HepG2 (cell line): ENCODE data around the gene MTIF2. TPM values are rescaled to one million over a fixed set of nuclear protein-coding genes. Genes with fewer than 3 reads are reported as not detected.
A peak's percentile ranks its signal among the peaks of the same experiment; 100 is the strongest.

Source experiments
- ELF3 ChIP-seq: IDR thresholded peaks from 2 replicates; pipeline ENCODE4 v1.6.1; 2016; ENCODE audit warnings: missing genetic modification reagents, missing compliant biosample characterization
- HNF4G ChIP-seq, 2 experiments: sonication (generic) in 1 of 2; formaldehyde crosslinking in 1 of 2; IDR thresholded peaks; 2 replicates each; pipeline versions ENCODE4 v1.4.0 to v1.6.1; 2011 to 2020; ENCODE audit warnings: borderline replicate concordance in 2 of 2, low read depth in 2 of 2, mild to moderate bottlenecking in 2 of 2, low read length in 1 of 2, missing genetic modification reagents in 1 of 2, moderate library complexity in 1 of 2
- MBD4 ChIP-seq: IDR thresholded peaks from 2 replicates; pipeline ENCODE4 v1.6.1; 2012; ENCODE audit warnings: low read length, inconsistent platforms, borderline replicate concordance
- MIXL1 ChIP-seq: IDR thresholded peaks from 2 replicates; pipeline ENCODE4 v1.6.1; 2016
- MTF2 ChIP-seq: sonication (generic); formaldehyde crosslinking; IDR thresholded peaks from 2 replicates; pipeline ENCODE4 v1.5.0; 2020; ENCODE audit warnings: missing genetic modification reagents, borderline replicate concordance
- RNF2 ChIP-seq: fragments of 450-650 bp; conservative IDR thresholded peaks from 2 replicates; pipeline ENCODE4 v1.6.1; 2016; ENCODE audit warnings: low read depth
- RORA ChIP-seq: sonication (generic); formaldehyde crosslinking; IDR thresholded peaks from 2 replicates; pipeline ENCODE4 v1.5.0; 2020; ENCODE audit warnings: mild to moderate bottlenecking, missing genetic modification reagents, moderate library complexity
- SAP130 ChIP-seq: IDR thresholded peaks from 2 replicates; pipeline ENCODE4 v1.6.1; 2016; ENCODE audit warnings: low read depth
- SIX4 ChIP-seq: sonication (generic); formaldehyde crosslinking; IDR thresholded peaks from 2 replicates; pipeline ENCODE4 v1.4.0; 2020; ENCODE audit warnings: missing genetic modification reagents
- U2AF1 ChIP-seq: fragments of 200-400 bp; formaldehyde crosslinking; optimal IDR thresholded peaks from 2 replicates; pipeline ENCODE3; 2017; ENCODE audit warnings: mild to moderate bottlenecking, low read depth, low read length
- ZFP37 ChIP-seq: sonication (generic); formaldehyde crosslinking; IDR thresholded peaks from 2 replicates; pipeline ENCODE4 v1.4.0; 2020; ENCODE audit warnings: missing genetic modification reagents, borderline replicate concordance
- ZKSCAN1 ChIP-seq: fragments of 150-350 bp; IDR thresholded peaks from 2 replicates; pipeline ENCODE4 v1.6.1; 2014; ENCODE audit warnings: low read length
- ZNF101 ChIP-seq: sonication (generic); formaldehyde crosslinking; IDR thresholded peaks from 2 replicates; pipeline ENCODE4 v1.4.0; 2020; ENCODE audit warnings: mild to moderate bottlenecking, low read depth, missing genetic modification reagents, borderline replicate concordance
- ZNF460 ChIP-seq: sonication (generic); formaldehyde crosslinking; IDR thresholded peaks from 2 replicates; pipeline ENCODE4 v1.5.1; 2020; ENCODE audit warnings: missing genetic modification reagents, mild to moderate bottlenecking, borderline replicate concordance
- ZNF484 ChIP-seq: sonication (generic); formaldehyde crosslinking; IDR thresholded peaks from 2 replicates; pipeline ENCODE4 v1.5.1; 2020; ENCODE audit warnings: mild to moderate bottlenecking, low read depth, missing genetic modification reagents, borderline replicate concordance
- ZNF737 ChIP-seq: sonication (generic); formaldehyde crosslinking; IDR thresholded peaks from 2 replicates; pipeline ENCODE4 v1.5.0; 2020; ENCODE audit warnings: missing genetic modification reagents, mild to moderate bottlenecking, borderline replicate concordance
- ZNF790 ChIP-seq: sonication (generic); formaldehyde crosslinking; IDR thresholded peaks from 2 replicates; pipeline ENCODE4 v1.8.0; 2022; ENCODE audit warnings: missing genetic modification reagents, mild to moderate bottlenecking, borderline replicate concordance
- polyA plus RNA-seq, 8 experiments: library from polyadenylated mRNA; depleted of rRNA in 3 of 8; stranded (reverse) in 7 of 8; unstranded in 1 of 8; fragments of >200 nt; fragmentation: Illumina TruSeq in 4 of 8; extraction: Trizol in 4 of 8; gene quantifications; 2 replicates each; pipeline versions ENCODE4 v1.2.1 to v1.2.3, GENCODE V29; 2011 to 2016; ENCODE audit warnings: low read depth in 4 of 8, missing spikeins in 1 of 8, mixed read lengths in 1 of 8; ENCODE audit not compliant: insufficient read depth in 1 of 8
- total RNA-seq, 5 experiments: library from RNA; depleted of rRNA; stranded (reverse); fragments of >200 nt; fragmentation: Illumina TruSeq; extraction: Trizol; gene quantifications; 2 replicates each; pipeline ENCODE4 v1.2.3, GENCODE V29; 2016; ENCODE audit warnings: low read depth in 1 of 5
- TF ChIP-seq, protein P1 (sequence below): sonication (generic); formaldehyde crosslinking; IDR thresholded peaks from 2 replicates; pipeline ENCODE4 v1.5.0; 2020; ENCODE audit warnings: missing genetic modification reagents, mild to moderate bottlenecking, borderline replicate concordance
- TF ChIP-seq, protein P2 (sequence below): sonication (generic); formaldehyde crosslinking; conservative IDR thresholded peaks from 2 replicates; pipeline ENCODE4 v1.8.0; 2022; ENCODE audit warnings: missing genetic modification reagents
- TF ChIP-seq, protein P3 (sequence below): sonication (generic); formaldehyde crosslinking; IDR thresholded peaks from 2 replicates; pipeline ENCODE4 v1.5.0; 2020; ENCODE audit warnings: mild to moderate bottlenecking, missing genetic modification reagents
- TF ChIP-seq, protein P4 (sequence below): sonication (generic); formaldehyde crosslinking; IDR thresholded peaks from 2 replicates; pipeline ENCODE4 v1.4.0; 2020; ENCODE audit warnings: missing genetic modification reagents; ENCODE audit errors: not compliant biosample characterization
- TF ChIP-seq, protein P5 (sequence below): sonication (generic); formaldehyde crosslinking; IDR thresholded peaks from 2 replicates; pipeline ENCODE4 v1.4.0; 2020; ENCODE audit warnings: mild to moderate bottlenecking, missing genetic modification reagents

Gene MTIF2
- total and polyA plus RNA-seq, 2 of the 13 experiments (the other 11 are each of a cell fraction or from before 2014, with no cell fraction given) = 32.1 to 92.1 TPM

DNA sequence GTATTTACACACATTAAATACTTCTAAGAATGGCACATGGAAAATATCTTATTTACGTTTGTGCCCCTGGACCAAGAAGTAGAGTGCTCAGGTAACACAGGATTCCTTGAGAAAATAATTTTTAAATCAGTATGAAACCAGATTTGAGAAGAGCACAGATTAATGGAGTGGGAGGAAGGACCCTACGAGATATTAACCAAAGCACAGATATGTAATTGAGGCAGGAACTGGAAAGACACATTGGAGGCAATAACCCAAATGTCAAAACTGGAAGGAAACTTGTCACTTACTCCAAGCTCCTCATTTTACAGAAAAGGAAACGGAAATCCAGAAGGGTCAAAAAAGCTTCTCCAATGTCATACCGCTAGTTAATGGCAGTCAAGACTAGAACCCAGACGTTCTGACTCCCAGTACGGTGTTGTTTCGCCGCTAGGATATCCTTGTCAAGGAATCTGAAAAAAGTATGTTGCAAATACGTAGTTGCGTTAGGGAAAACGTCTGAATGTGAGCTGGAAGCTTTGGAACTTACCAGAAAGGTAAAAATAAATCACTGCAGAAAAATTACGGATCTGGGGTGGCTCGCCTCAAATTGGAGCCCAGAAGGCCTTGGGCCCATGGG, 634 bp downstream of the MTIF2 start (continued):
- 0 out of 2 replicates have a peak, but pooled peaks have one; percentile 11 for TF ChIP-seq SIX4 (CRISPR knock-in tag)
- 0 out of 2 replicates have a peak, but pooled peaks have one; percentile 15 for TF ChIP-seq RORA (CRISPR knock-in tag)
- no peak for TF ChIP-seq MTF2 (CRISPR knock-in tag)
- TF ChIP-seq ELF3 (CRISPR knock-in tag) = peak; percentile 12; the same call in 1 of the 2 replicates
- TF ChIP-seq U2AF1 = no peak
- TF ChIP-seq, protein P1, sequence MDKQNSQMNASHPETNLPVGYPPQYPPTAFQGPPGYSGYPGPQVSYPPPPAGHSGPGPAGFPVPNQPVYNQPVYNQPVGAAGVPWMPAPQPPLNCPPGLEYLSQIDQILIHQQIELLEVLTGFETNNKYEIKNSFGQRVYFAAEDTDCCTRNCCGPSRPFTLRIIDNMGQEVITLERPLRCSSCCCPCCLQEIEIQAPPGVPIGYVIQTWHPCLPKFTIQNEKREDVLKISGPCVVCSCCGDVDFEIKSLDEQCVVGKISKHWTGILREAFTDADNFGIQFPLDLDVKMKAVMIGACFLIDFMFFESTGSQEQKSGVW (CRISPR knock-in tag) = no peak
- TF ChIP-seq HNF4G (IDR thresholded peaks at IDR 0.05; ENCODE audit: borderline replicate concordance, low read depth, low read length) = no peak
- no peak for TF ChIP-seq HNF4G (CRISPR knock-in tag; IDR thresholded peaks at IDR 0.05; ENCODE audit: borderline replicate concordance, low read depth)
- TF ChIP-seq SAP130 (CRISPR knock-in tag) = no peak
- peak; percentile 63; the same call in 1 of the 2 replicates for TF ChIP-seq MBD4
- no peak for TF ChIP-seq ZNF737 (CRISPR knock-in tag)
- TF ChIP-seq ZFP37 (CRISPR knock-in tag) = no peak
- TF ChIP-seq, protein P2, sequence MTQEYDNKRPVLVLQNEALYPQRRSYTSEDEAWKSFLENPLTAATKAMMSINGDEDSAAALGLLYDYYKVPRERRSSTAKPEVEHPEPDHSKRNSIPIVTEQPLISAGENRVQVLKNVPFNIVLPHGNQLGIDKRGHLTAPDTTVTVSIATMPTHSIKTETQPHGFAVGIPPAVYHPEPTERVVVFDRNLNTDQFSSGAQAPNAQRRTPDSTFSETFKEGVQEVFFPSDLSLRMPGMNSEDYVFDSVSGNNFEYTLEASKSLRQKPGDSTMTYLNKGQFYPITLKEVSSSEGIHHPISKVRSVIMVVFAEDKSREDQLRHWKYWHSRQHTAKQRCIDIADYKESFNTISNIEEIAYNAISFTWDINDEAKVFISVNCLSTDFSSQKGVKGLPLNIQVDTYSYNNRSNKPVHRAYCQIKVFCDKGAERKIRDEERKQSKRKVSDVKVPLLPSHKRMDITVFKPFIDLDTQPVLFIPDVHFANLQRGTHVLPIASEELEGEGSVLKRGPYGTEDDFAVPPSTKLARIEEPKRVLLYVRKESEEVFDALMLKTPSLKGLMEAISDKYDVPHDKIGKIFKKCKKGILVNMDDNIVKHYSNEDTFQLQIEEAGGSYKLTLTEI (CRISPR knock-in tag) = no peak
- TF ChIP-seq ZKSCAN1 = no peak
- TF ChIP-seq MIXL1 (CRISPR knock-in tag) = 0 out of 2 replicates have a peak, but pooled peaks have one; percentile 2
- TF ChIP-seq, protein P3, sequence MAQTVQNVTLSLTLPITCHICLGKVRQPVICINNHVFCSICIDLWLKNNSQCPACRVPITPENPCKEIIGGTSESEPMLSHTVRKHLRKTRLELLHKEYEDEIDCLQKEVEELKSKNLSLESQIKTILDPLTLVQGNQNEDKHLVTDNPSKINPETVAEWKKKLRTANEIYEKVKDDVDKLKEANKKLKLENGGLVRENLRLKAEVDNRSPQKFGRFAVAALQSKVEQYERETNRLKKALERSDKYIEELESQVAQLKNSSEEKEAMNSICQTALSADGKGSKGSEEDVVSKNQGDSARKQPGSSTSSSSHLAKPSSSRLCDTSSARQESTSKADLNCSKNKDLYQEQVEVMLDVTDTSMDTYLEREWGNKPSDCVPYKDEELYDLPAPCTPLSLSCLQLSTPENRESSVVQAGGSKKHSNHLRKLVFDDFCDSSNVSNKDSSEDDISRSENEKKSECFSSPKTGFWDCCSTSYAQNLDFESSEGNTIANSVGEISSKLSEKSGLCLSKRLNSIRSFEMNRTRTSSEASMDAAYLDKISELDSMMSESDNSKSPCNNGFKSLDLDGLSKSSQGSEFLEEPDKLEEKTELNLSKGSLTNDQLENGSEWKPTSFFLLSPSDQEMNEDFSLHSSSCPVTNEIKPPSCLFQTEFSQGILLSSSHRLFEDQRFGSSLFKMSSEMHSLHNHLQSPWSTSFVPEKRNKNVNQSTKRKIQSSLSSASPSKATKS (CRISPR knock-in tag) = peak; percentile 44
- no peak for TF ChIP-seq ZNF484
- TF ChIP-seq RNF2 = no peak
- TF ChIP-seq, protein P4, sequence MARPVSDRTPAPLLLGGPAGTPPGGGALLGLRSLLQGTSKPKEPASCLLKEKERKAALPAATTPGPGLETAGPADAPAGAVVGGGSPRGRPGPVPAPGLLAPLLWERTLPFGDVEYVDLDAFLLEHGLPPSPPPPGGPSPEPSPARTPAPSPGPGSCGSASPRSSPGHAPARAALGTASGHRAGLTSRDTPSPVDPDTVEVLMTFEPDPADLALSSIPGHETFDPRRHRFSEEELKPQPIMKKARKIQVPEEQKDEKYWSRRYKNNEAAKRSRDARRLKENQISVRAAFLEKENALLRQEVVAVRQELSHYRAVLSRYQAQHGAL = no peak
- no peak for TF ChIP-seq ZNF460
- TF ChIP-seq, protein P5, sequence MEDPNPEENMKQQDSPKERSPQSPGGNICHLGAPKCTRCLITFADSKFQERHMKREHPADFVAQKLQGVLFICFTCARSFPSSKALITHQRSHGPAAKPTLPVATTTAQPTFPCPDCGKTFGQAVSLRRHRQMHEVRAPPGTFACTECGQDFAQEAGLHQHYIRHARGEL = peak; percentile 55; the same call in 1 of the 2 replicates
- TF ChIP-seq ZNF101 = no peak
- TF ChIP-seq ZNF790 = no peak
